Activated CD4-positive, alpha-beta memory T cell treated with anti-CD3 and anti-CD28 coated beads, Interleukin-2, amount 10 ng/mL, durations not matched to agents 7 days and 5 days (primary cell): Measurements from ENCODE around the gene LRRC47. TPM values are rescaled to one million over a fixed set of nuclear protein-coding genes. Genes with fewer than 3 reads are reported as not detected.
A peak's percentile ranks its signal among the peaks of the same experiment; 100 is the strongest.

ENCODE experiments used
- CTCF ChIA-PET: fragments of 350-600 bp; sonication (Branson Sonifier 250); formaldehyde crosslinking; loops from one replicate; lab custom pipeline; 2021; ENCODE audit warnings: antibody characterized with exemption, inconsistent platforms; lab: Charles Lee
- POLR2A ChIA-PET: fragments of 350-600 bp; sonication (Branson Sonifier 250); formaldehyde crosslinking; loops from one replicate; lab custom pipeline; 2021; ENCODE audit warnings: antibody characterized with exemption; lab: Charles Lee
- DNase-seq: peaks from one replicate; pipeline ENCODE4 v3.0.0-alpha.2; 2020
- H3K27ac Mint-ChIP-seq: one replicate; pipeline ENCODE4 v1.8.0; 2021; ENCODE audit warnings: mild to moderate bottlenecking, mixed read lengths
- H3K27me3 Mint-ChIP-seq: one replicate; pipeline ENCODE4 v1.8.0; 2021; ENCODE audit warnings: mixed read lengths
- H3K36me3 Mint-ChIP-seq: one replicate; pipeline ENCODE4 v1.8.0; 2021; ENCODE audit warnings: low read depth, mixed read lengths
- H3K4me1 Mint-ChIP-seq: one replicate; pipeline ENCODE4 v1.8.0; 2021; ENCODE audit warnings: mixed read lengths
- H3K4me3 Mint-ChIP-seq: one replicate; pipeline ENCODE4 v1.8.0; 2021; ENCODE audit warnings: mild to moderate bottlenecking, mixed read lengths
- H3K9me3 Mint-ChIP-seq: one replicate; pipeline ENCODE4 v1.8.0; 2021; ENCODE audit warnings: mixed read lengths
- total RNA-seq, 2 experiments: library from RNA; stranded (reverse); gene quantifications; one replicate each; pipeline ENCODE4 v1.2.3, GENCODE V29; 2021

Gene LRRC47
- total RNA-seq, 2 experiments from 2014 or later = 32.4 to 33.5 TPM

- Mint-ChIP-seq H3K27ac (no peak overlapping the region), H3K9me3 (no peaks in the 10 kb centered on the region), H3K27me3 (no peaks in the 10 kb centered on the region), H3K4me1 (peaks cover 3% of the 10 kb centered on the region), H3K4me3 (peak overlapping the region; percentile 37), H3K36me3 (no peaks in the 10 kb centered on the region)
- peak; percentile 88 for DNase-seq
- CTCF ChIA-PET = no interaction called here
- POLR2A ChIA-PET = no interaction called here
Measured at GRCh38 chr1:3772027-3772714, 24.1 kb downstream of the LRRC47 start.

- ChIA-PET CTCF (no interaction called here), POLR2A (no interaction called here)
- no peak for DNase-seq
- Mint-ChIP-seq H3K4me3 (peak overlapping the region; percentile 37), H3K27ac (no peak overlapping the region), H3K9me3 (no peaks in the 10 kb centered on the region), H3K4me1 (peaks cover 3% of the 10 kb centered on the region), H3K27me3 (no peaks in the 10 kb centered on the region), H3K36me3 (no peaks in the 10 kb centered on the region)
Measured at GRCh38 chr1:3771108-3772026, 24.9 kb downstream of the LRRC47 start.

GRCh38 chr1:3770047-3770765, 26.1 kb downstream of the LRRC47 start:
- Mint-ChIP-seq H3K9me3 (no peaks in the 10 kb centered on the region), H3K36me3 (no peaks in the 10 kb centered on the region), H3K4me3 (no peak overlapping the region), H3K27ac (no peak overlapping the region), H3K4me1 (no peaks in the 10 kb centered on the region), H3K27me3 (no peaks in the 10 kb centered on the region)
- POLR2A ChIA-PET = interaction anchor here (1.4 kb wide), 1 partner anchor 17 kb away, joined by 3 read pairs; no protein-coding TSS in a partner anchor
- no peak for DNase-seq
- CTCF ChIA-PET = interaction anchor here (0.7 to 1.2 kb wide), 2 partner anchors 46 to 87 kb away, joined by 3 read pairs; partner anchors contain the start of genes CEP104 and DFFB

- H3K4me1 Mint-ChIP-seq = no peaks in the 10 kb centered on the region
- no peak overlapping the region for H3K4me3 Mint-ChIP-seq
- ChIA-PET CTCF (no interaction called here), POLR2A (interaction anchor here (1.3 kb wide), 1 partner anchor 12 kb away, joined by 3 read pairs; no protein-coding TSS in a partner anchor)
- H3K36me3 Mint-ChIP-seq = no peaks in the 10 kb centered on the region
- no peaks in the 10 kb centered on the region for H3K9me3 Mint-ChIP-seq
- no peak overlapping the region for H3K27ac Mint-ChIP-seq
- DNase-seq = no peak
- H3K27me3 Mint-ChIP-seq = no peaks in the 10 kb centered on the region
Measured at GRCh38 chr1:3768811-3769390, 27.4 kb downstream of the LRRC47 start.

- POLR2A ChIA-PET = interaction anchor here (1.3 kb wide), 1 partner anchor 10 kb away, joined by 3 read pairs; no protein-coding TSS in a partner anchor
- Mint-ChIP-seq H3K4me3 (no peak overlapping the region), H3K9me3 (no peaks in the 10 kb centered on the region), H3K27ac (no peak overlapping the region), H3K27me3 (no peaks in the 10 kb centered on the region), H3K4me1 (no peaks in the 10 kb centered on the region), H3K36me3 (no peaks in the 10 kb centered on the region)
- CTCF ChIA-PET = interaction anchor here (0.8 kb wide), 1 partner anchor 9 kb away, joined by 3 read pairs; no protein-coding TSS in a partner anchor
- DNase-seq = no peak
Measured at GRCh38 chr1:3767328-3767925, 28.9 kb downstream of the LRRC47 start.

GRCh38 chr1:3763351-3764125, 32.8 kb downstream of the LRRC47 start:
- H3K4me1 Mint-ChIP-seq = no peaks in the 10 kb centered on the region
- DNase-seq = no peak
- H3K36me3 Mint-ChIP-seq = no peaks in the 10 kb centered on the region
- H3K9me3 Mint-ChIP-seq = no peaks in the 10 kb centered on the region
- ChIA-PET POLR2A (no interaction called here), CTCF (no interaction called here)
- peaks cover 3% of the 10 kb centered on the region for H3K27me3 Mint-ChIP-seq
- H3K27ac Mint-ChIP-seq = no peak overlapping the region
- H3K4me3 Mint-ChIP-seq = no peak overlapping the region

- H3K27me3 Mint-ChIP-seq = peaks cover 3% of the 10 kb centered on the region
Measured at GRCh38 chr1:3762873-3763228, 33.4 kb downstream of the LRRC47 start.

GRCh38 chr1:3762151-3762872, 34.0 kb downstream of the LRRC47 start:
- Mint-ChIP-seq H3K9me3 (no peaks in the 10 kb centered on the region), H3K4me1 (no peaks in the 10 kb centered on the region), H3K4me3 (no peak overlapping the region), H3K27ac (no peak overlapping the region), H3K36me3 (no peaks in the 10 kb centered on the region), H3K27me3 (peaks cover 3% of the 10 kb centered on the region)
- DNase-seq = no peak
- ChIA-PET CTCF (no interaction called here), POLR2A (no interaction called here)

More at GRCh38 chr1:3762873-3763228, 33.4 kb downstream of the LRRC47 start:
- Mint-ChIP-seq H3K4me1 (no peaks in the 10 kb centered on the region), H3K36me3 (no peaks in the 10 kb centered on the region), H3K9me3 (no peaks in the 10 kb centered on the region), H3K4me3 (no peak overlapping the region), H3K27ac (no peak overlapping the region)
- CTCF ChIA-PET = no interaction called here
- POLR2A ChIA-PET = no interaction called here
- DNase-seq = no peak

GRCh38 chr1:3761296-3762010, 34.8 kb downstream of the LRRC47 start:
- no peak overlapping the region for H3K27ac Mint-ChIP-seq
- H3K9me3 Mint-ChIP-seq = no peaks in the 10 kb centered on the region
- POLR2A ChIA-PET = no interaction called here
- DNase-seq = no peak
- no peak overlapping the region for H3K4me3 Mint-ChIP-seq
- H3K4me1 Mint-ChIP-seq = no peaks in the 10 kb centered on the region
- peaks cover 3% of the 10 kb centered on the region for H3K27me3 Mint-ChIP-seq
- CTCF ChIA-PET = no interaction called here
- no peaks in the 10 kb centered on the region for H3K36me3 Mint-ChIP-seq

GRCh38 chr1:3759796-3760195, 36.5 kb downstream of the LRRC47 start:
- Mint-ChIP-seq H3K4me1 (no peaks in the 10 kb centered on the region), H3K4me3 (no peak overlapping the region), H3K9me3 (no peaks in the 10 kb centered on the region), H3K36me3 (no peaks in the 10 kb centered on the region), H3K27ac (no peak overlapping the region), H3K27me3 (peaks cover 3% of the 10 kb centered on the region)
- CTCF ChIA-PET = no interaction called here
- POLR2A ChIA-PET = no interaction called here
- no peak for DNase-seq

GRCh38 chr1:3759164-3759563, 37.1 kb downstream of the LRRC47 start:
- no peaks in the 10 kb centered on the region for H3K36me3 Mint-ChIP-seq
- H3K9me3 Mint-ChIP-seq = no peaks in the 10 kb centered on the region
- no peak overlapping the region for H3K27ac Mint-ChIP-seq
- DNase-seq = no peak
- peaks cover 3% of the 10 kb centered on the region for H3K27me3 Mint-ChIP-seq
- ChIA-PET CTCF (interaction anchor here (1.2 kb wide), 1 partner anchor 8 kb away, joined by 3 read pairs; no protein-coding TSS in a partner anchor), POLR2A (no interaction called here)
- H3K4me3 Mint-ChIP-seq = no peak overlapping the region
- H3K4me1 Mint-ChIP-seq = no peaks in the 10 kb centered on the region
